ENCODE data around the gene DCBLD1. TPM values are rescaled to one million over a fixed set of nuclear protein-coding genes. Genes with fewer than 3 reads are reported as not detected.

Gene DCBLD1
- total RNA-seq, 1 donor from 2014 or later, result 12.0 TPM

DNA sequence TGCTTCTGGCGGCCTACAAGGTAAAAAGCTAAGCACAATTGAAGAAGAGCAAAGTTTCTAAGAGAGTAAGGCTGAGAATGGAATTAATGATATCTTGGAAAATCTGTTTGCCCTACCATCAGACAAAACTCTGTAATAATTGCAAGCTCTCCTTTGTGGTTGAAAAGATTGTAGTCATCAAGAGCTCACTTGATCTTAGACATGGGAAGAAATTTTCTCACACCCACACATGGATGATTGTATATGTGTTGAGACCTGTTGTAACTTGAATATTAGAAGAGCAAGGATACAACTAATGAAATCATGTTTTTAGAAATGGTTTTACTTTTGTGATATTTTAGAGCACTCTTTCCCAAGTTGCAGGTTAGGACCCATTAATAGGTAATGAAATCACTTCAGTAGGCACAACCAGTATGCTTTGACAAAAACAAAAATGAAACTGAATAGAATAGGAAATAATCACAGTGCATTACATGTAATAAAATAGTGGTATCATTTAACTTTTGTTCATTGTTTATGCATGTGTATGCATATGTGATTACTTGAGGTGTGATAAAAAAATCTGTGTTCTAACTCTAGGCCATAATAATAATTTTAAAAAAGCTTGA is 14.0 kb downstream of the DCBLD1 start:
- peaks cover 0 to 4% (median 0%) of the 10 kb centered on the region in 3 donors for H3K4me1 ChIP-seq (ENCODE audit: control insufficient read depth in 3 of 3, insufficient read depth in 3 of 3, low read length in 3 of 3)
- no peaks in the 10 kb centered on the region for H3K36me3 ChIP-seq (ENCODE audit: control insufficient read depth in 3 of 3, insufficient read depth in 3 of 3, low read length in 3 of 3)
- no peak overlapping the region for H3K4me3 ChIP-seq (ENCODE audit: low read length in 3 of 3)
- H3K9ac ChIP-seq (ENCODE audit: low read depth in 1 of 3, low read length in 3 of 3), result no peak overlapping the region
- no peak overlapping the region for H3K27ac ChIP-seq (ENCODE audit: low read depth, low read length)
- H3K9me3 ChIP-seq (ENCODE audit: control insufficient read depth in 3 of 3, low read length in 3 of 3), result no peaks in the 10 kb centered on the region
- no peaks in the 10 kb centered on the region for H3K27me3 ChIP-seq (ENCODE audit: control insufficient read depth in 3 of 3, insufficient read depth in 3 of 3, low read length in 3 of 3)

DNA sequence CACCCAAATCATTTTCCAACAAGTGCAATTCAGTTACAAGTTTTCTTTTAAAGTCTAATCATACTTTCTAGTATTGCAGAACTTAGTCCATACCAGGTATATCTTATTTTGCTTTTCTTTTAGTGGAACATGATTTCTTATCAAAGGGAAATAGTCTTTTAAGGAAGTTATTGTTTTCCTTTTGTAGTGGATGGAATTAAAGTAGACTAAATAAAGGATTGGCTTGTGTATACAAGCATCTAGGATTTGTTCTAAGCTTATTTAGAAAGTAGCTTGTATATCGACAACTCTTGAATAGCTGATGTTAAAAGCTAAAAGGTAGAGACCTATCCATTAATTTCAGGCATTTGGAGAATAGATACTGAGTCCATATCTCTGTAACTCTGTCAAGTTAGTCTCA is 14.8 kb downstream of the DCBLD1 start:
- Histone ChIP-seq H3K4me3 (ENCODE audit: low read length in 3 of 3) (no peak overlapping the region), H3K27ac (ENCODE audit: low read depth, low read length) (no peak overlapping the region), H3K36me3 (ENCODE audit: control insufficient read depth in 3 of 3, insufficient read depth in 3 of 3, low read length in 3 of 3) (no peaks in the 10 kb centered on the region), H3K9me3 (ENCODE audit: control insufficient read depth in 3 of 3, low read length in 3 of 3) (no peaks in the 10 kb centered on the region), H3K9ac (ENCODE audit: low read depth in 1 of 3, low read length in 3 of 3) (no peak overlapping the region), H3K27me3 (ENCODE audit: control insufficient read depth in 3 of 3, insufficient read depth in 3 of 3, low read length in 3 of 3) (no peaks in the 10 kb centered on the region), H3K4me1 (ENCODE audit: control insufficient read depth in 3 of 3, insufficient read depth in 3 of 3, low read length in 3 of 3) (peaks cover 0 to 4% (median 0%) of the 10 kb centered on the region in 3 donors)

DNA sequence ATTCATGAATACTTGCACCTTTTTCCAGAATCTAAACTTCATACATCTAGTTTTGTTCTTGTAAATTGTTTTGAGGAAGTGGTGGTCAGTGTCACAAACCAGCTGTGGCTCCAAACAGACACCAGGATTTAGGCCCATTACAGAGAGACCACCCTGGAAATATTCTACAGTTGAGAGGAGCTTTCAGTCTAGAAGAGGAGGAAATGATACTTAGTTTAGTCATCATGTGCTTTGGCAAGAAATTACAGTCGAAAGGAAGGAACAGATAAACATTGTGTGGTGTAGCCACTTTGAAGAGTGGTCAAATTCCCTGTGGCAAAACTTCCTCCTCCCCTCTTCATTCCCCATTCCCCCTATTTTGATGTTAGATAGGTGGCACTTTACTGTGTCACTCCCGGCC is 15.7 kb downstream of the DCBLD1 start:
- Histone ChIP-seq H3K4me1 (ENCODE audit: control insufficient read depth in 3 of 3, insufficient read depth in 3 of 3, low read length in 3 of 3) (peaks cover 0 to 4% (median 0%) of the 10 kb centered on the region in 3 donors), H3K27me3 (ENCODE audit: control insufficient read depth in 3 of 3, insufficient read depth in 3 of 3, low read length in 3 of 3) (no peaks in the 10 kb centered on the region), H3K36me3 (ENCODE audit: control insufficient read depth in 3 of 3, insufficient read depth in 3 of 3, low read length in 3 of 3) (no peaks in the 10 kb centered on the region), H3K9me3 (ENCODE audit: control insufficient read depth in 3 of 3, low read length in 3 of 3) (no peaks in the 10 kb centered on the region), H3K27ac (ENCODE audit: low read depth, low read length) (no peak overlapping the region), H3K4me3 (ENCODE audit: low read length in 3 of 3) (no peak overlapping the region), H3K9ac (ENCODE audit: low read depth in 1 of 3, low read length in 3 of 3) (no peak overlapping the region)

DNA sequence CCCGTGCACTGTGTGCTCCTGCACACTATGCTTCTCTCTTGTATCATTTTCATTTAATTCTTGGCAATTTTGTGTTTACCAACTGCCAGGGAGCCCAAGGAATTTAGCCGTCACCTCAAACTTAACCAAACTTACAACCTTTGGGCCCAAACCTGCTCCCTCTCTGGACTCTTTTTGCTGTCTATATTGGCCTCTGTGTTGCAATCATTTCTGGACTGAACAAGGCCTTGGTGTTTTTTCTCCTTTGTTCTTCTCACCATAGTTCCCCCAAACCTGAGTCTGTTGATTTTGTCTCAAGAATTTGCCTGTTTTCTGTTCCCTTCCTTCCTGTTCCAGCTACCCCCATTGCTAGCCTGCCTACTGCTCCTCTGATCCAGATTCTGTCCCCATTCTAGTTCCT is 19.2 kb downstream of the DCBLD1 start:
- Histone ChIP-seq H3K36me3 (ENCODE audit: control insufficient read depth in 3 of 3, insufficient read depth in 3 of 3, low read length in 3 of 3) (peaks cover 4 to 11% (median 7%) of the 10 kb centered on the region in 3 donors), H3K4me1 (ENCODE audit: control insufficient read depth in 3 of 3, insufficient read depth in 3 of 3, low read length in 3 of 3) (peaks cover 0 to 8% (median 3%) of the 10 kb centered on the region in 3 donors), H3K9ac (ENCODE audit: low read depth in 1 of 3, low read length in 3 of 3) (no peak overlapping the region), H3K27me3 (ENCODE audit: control insufficient read depth in 3 of 3, insufficient read depth in 3 of 3, low read length in 3 of 3) (no peaks in the 10 kb centered on the region), H3K27ac (ENCODE audit: low read depth, low read length) (no peak overlapping the region), H3K4me3 (ENCODE audit: low read length in 3 of 3) (no peak overlapping the region), H3K9me3 (ENCODE audit: control insufficient read depth in 3 of 3, low read length in 3 of 3) (no peaks in the 10 kb centered on the region)

DNA sequence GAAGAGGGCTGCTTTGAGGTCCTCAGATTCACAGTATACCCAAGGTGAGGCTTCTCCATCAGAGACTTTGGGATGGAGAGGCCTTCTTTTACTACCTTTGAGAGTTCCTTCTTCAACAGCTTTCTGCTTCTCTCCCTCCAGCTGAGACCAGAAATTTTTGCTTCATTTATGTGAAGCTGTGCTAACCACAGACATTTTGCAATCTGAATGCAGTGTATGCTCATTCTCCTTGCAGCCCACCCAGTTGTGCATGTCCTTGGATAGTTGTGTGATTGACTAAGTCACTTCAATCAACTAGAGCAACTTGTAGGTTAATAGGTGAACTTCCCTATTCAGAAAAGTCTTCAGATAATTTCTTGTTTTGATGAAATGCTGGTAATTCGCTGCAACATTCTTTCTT is 20.1 kb downstream of the DCBLD1 start:
- H3K9me3 ChIP-seq (ENCODE audit: control insufficient read depth in 3 of 3, low read length in 3 of 3), result no peaks in the 10 kb centered on the region

DNA sequence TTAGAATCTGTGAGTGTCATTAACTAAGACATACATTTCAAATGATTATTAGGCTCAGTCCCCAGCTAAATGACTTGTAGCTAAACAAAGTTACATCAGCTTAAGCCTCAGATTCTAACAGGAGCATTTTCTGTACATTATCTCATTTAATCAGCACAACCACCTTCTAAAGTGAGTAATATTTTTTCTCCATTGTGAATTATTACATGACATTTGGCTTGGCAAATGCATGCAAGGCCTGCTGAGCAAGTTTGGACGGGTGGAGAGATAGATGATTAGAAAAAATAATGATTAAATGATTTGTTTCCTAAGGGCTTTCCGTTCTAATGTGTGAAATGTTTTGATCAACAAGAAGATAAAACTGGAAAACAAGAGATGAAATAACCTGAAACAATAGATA is 20.7 kb downstream of the DCBLD1 start:
- no peak overlapping the region for H3K4me3 ChIP-seq (ENCODE audit: low read length in 3 of 3)
- H3K9ac ChIP-seq (ENCODE audit: low read depth in 1 of 3, low read length in 3 of 3), result no peak overlapping the region
- H3K27ac ChIP-seq (ENCODE audit: low read depth, low read length), result no peak overlapping the region

More for the DNA sequence above, 20.1 kb downstream of the DCBLD1 start:
- Histone ChIP-seq H3K4me1 (ENCODE audit: control insufficient read depth in 3 of 3, insufficient read depth in 3 of 3, low read length in 3 of 3) (peaks cover 0 to 8% (median 3%) of the 10 kb centered on the region in 3 donors), H3K9ac (ENCODE audit: low read depth in 1 of 3, low read length in 3 of 3) (no peak overlapping the region), H3K4me3 (ENCODE audit: low read length in 3 of 3) (no peak overlapping the region), H3K27me3 (ENCODE audit: control insufficient read depth in 3 of 3, insufficient read depth in 3 of 3, low read length in 3 of 3) (no peaks in the 10 kb centered on the region), H3K36me3 (ENCODE audit: control insufficient read depth in 3 of 3, insufficient read depth in 3 of 3, low read length in 3 of 3) (peaks cover 4 to 11% (median 7%) of the 10 kb centered on the region in 3 donors), H3K27ac (ENCODE audit: low read depth, low read length) (no peak overlapping the region)

DNA sequence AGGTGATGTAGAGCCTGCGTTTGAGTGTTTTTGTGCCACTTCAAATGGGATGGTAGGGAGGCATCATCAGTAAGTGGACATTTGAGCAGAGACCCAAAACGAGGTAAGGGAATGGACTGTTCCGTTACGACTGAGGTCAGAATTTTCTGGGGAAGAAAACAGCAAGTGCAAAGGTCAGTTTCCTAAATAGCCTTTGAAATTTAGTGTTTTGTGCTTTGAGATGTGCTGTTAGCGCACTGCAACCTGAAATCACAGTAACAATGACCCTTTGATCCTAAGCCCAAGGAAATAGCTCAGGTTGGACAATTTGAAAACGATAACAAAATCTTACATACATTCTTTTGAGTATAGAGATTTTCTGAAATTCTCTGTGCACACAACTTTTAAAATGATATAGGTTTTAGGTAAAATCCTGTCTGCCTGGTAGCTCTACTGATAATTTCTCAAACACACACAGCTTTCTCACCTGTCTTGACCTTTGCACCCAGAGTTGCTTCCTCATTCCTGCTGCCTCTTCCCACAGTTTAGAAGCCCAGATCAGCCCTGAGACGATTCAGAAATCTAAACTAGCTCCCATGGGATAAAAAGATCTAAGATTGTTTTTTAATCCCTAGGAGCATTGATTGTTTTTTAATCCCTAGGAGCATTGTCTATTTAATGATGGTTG is 22.1 kb downstream of the DCBLD1 start:
- H3K9me3 ChIP-seq (ENCODE audit: control insufficient read depth in 3 of 3, low read length in 3 of 3), result no peaks in the 10 kb centered on the region
- no peak overlapping the region for H3K4me3 ChIP-seq (ENCODE audit: low read length in 3 of 3)
- no peaks in the 10 kb centered on the region for H3K27me3 ChIP-seq (ENCODE audit: control insufficient read depth in 3 of 3, insufficient read depth in 3 of 3, low read length in 3 of 3)
- H3K9ac ChIP-seq (ENCODE audit: low read depth in 1 of 3, low read length in 3 of 3), result no peak overlapping the region
- peaks cover 4 to 11% (median 7%) of the 10 kb centered on the region in 3 donors for H3K36me3 ChIP-seq (ENCODE audit: control insufficient read depth in 3 of 3, insufficient read depth in 3 of 3, low read length in 3 of 3)
- H3K4me1 ChIP-seq (ENCODE audit: control insufficient read depth in 3 of 3, insufficient read depth in 3 of 3, low read length in 3 of 3), result peaks cover 0 to 4% (median 3%) of the 10 kb centered on the region in 3 donors
- H3K27ac ChIP-seq (ENCODE audit: low read depth, low read length), result no peak overlapping the region

More for the DNA sequence above, 20.7 kb downstream of the DCBLD1 start:
- H3K4me1 ChIP-seq (ENCODE audit: control insufficient read depth in 3 of 3, insufficient read depth in 3 of 3, low read length in 3 of 3), result peaks cover 0 to 6% (median 3%) of the 10 kb centered on the region in 3 donors
- H3K27me3 ChIP-seq (ENCODE audit: control insufficient read depth in 3 of 3, insufficient read depth in 3 of 3, low read length in 3 of 3), result no peaks in the 10 kb centered on the region
- H3K36me3 ChIP-seq (ENCODE audit: control insufficient read depth in 3 of 3, insufficient read depth in 3 of 3, low read length in 3 of 3), result peaks cover 4 to 11% (median 7%) of the 10 kb centered on the region in 3 donors
- H3K9me3 ChIP-seq (ENCODE audit: control insufficient read depth in 3 of 3, low read length in 3 of 3), result no peaks in the 10 kb centered on the region

DNA sequence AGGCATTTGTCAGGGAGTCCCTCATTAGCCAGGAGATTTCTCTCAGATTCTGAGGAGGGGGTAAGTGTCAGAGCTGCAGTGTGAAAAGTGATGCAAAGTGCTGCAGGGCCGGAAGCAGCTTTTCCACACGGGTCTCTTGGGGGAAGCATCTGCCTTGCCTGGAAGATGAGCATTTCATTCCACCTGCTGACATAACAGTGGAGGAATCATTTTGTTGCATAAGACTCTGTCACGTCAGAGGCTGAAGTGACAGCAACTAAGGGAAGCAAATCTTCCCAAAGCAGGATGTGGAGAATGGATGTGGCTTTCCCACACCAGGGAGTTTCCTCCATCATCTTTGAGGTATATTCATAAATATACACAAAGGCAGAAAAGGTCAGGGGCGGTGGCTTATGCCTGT is 22.8 kb downstream of the DCBLD1 start:
- no peak overlapping the region for H3K27ac ChIP-seq (ENCODE audit: low read depth, low read length)
- peaks cover 4 to 11% (median 7%) of the 10 kb centered on the region in 3 donors for H3K36me3 ChIP-seq (ENCODE audit: control insufficient read depth in 3 of 3, insufficient read depth in 3 of 3, low read length in 3 of 3)

DNA sequence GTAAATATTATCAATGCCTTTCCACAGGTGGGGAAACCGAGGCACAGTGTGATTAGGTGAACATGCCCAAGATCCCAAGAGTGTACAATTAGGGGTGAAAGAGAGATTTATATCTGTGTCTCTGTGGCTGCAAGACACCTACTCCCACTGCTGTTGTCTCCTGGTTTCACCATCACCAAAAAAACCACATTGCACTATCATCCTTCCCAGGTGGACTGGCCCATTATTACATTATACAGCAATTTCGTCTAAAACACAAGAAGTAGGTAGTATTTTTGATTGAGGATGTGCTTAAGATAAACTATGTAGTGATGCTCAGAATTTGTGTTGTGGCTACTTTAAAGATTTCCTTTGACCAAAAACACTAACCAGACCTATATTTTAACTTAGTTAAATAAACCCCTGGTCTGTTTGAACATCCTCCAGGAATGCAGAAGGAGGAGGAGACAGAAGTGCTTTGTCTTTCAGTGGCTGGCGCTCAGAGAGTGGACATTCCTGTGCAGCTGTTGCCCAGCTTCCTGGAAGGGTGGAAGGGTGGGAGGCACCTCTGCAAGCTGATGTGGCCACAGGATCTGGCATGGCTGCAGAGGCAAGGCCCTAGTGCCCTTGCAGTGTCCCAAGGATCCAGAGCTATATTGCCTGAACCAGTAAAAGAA is 23.8 kb downstream of the DCBLD1 start:
- no peak overlapping the region for H3K27ac ChIP-seq (ENCODE audit: low read depth, low read length)
- H3K4me3 ChIP-seq (ENCODE audit: low read length in 3 of 3), result no peak overlapping the region
- no peak overlapping the region for H3K9ac ChIP-seq (ENCODE audit: low read depth in 1 of 3, low read length in 3 of 3)
- no peaks in the 10 kb centered on the region for H3K9me3 ChIP-seq (ENCODE audit: control insufficient read depth in 3 of 3, low read length in 3 of 3)
- H3K4me1 ChIP-seq (ENCODE audit: control insufficient read depth in 3 of 3, insufficient read depth in 3 of 3, low read length in 3 of 3), result peaks cover 0 to 4% (median 3%) of the 10 kb centered on the region in 3 donors
- peaks cover 4 to 11% (median 7%) of the 10 kb centered on the region in 3 donors for H3K36me3 ChIP-seq (ENCODE audit: control insufficient read depth in 3 of 3, insufficient read depth in 3 of 3, low read length in 3 of 3)
- H3K27me3 ChIP-seq (ENCODE audit: control insufficient read depth in 3 of 3, insufficient read depth in 3 of 3, low read length in 3 of 3), result no peaks in the 10 kb centered on the region

More for the DNA sequence above, 22.8 kb downstream of the DCBLD1 start:
- no peak overlapping the region for H3K9ac ChIP-seq (ENCODE audit: low read depth in 1 of 3, low read length in 3 of 3)
- H3K4me3 ChIP-seq (ENCODE audit: low read length in 3 of 3), result no peak overlapping the region
- H3K4me1 ChIP-seq (ENCODE audit: control insufficient read depth in 3 of 3, insufficient read depth in 3 of 3, low read length in 3 of 3), result peaks cover 0 to 4% (median 3%) of the 10 kb centered on the region in 3 donors
- no peaks in the 10 kb centered on the region for H3K9me3 ChIP-seq (ENCODE audit: control insufficient read depth in 3 of 3, low read length in 3 of 3)
- no peaks in the 10 kb centered on the region for H3K27me3 ChIP-seq (ENCODE audit: control insufficient read depth in 3 of 3, insufficient read depth in 3 of 3, low read length in 3 of 3)

DNA sequence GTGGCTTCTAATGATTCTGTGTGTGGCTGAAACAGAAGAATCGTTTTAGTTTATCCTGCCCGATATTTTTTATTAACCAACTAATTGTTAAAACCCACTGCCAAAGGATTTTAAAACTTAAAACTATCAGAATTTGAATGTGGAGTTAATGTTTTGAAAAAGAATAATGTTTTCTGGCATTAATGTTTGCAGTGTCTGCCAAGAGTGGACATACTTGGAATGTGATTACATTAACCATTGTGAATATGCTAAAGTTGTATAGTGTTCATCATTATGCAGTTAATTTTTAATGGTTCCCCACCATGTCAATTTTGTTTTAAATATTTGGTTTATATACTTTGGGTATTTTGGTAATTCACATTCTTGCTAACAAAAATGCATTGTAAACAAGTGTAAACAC is 24.4 kb downstream of the DCBLD1 start:
- Histone ChIP-seq H3K36me3 (ENCODE audit: control insufficient read depth in 3 of 3, insufficient read depth in 3 of 3, low read length in 3 of 3) (peaks cover 4 to 11% (median 7%) of the 10 kb centered on the region in 3 donors), H3K9ac (ENCODE audit: low read depth in 1 of 3, low read length in 3 of 3) (no peak overlapping the region), H3K27me3 (ENCODE audit: control insufficient read depth in 3 of 3, insufficient read depth in 3 of 3, low read length in 3 of 3) (no peaks in the 10 kb centered on the region), H3K4me1 (ENCODE audit: control insufficient read depth in 3 of 3, insufficient read depth in 3 of 3, low read length in 3 of 3) (peaks cover 0 to 4% (median 3%) of the 10 kb centered on the region in 3 donors), H3K27ac (ENCODE audit: low read depth, low read length) (no peak overlapping the region), H3K4me3 (ENCODE audit: low read length in 3 of 3) (no peak overlapping the region), H3K9me3 (ENCODE audit: control insufficient read depth in 3 of 3, low read length in 3 of 3) (no peaks in the 10 kb centered on the region)
